Coronary artery (tissue), 2 donors: ENCODE data around the gene CDH23.

ENCODE experiments used
- DNase-seq: peaks from one replicate; pipeline ENCODE4 v3.0.0-alpha.2; 2017; ENCODE audit warnings: low spot score
- H3K27ac ChIP-seq, 2 donors: fragments of 200-600 bp; sonication (generic); one replicate each; pipeline ENCODE4 v1.5.1; 2016 to 2019
- H3K4me3 ChIP-seq: fragments of 200-600 bp; sonication (generic); 2 replicates; pipeline ENCODE4 v1.5.1; 2016; ENCODE audit warnings: mild to moderate bottlenecking, moderate library complexity
- CTCF ChIP-seq: fragments of 200-600 bp; sonication (generic); IDR thresholded peaks from one replicate; pipeline ENCODE4 v1.5.1; 2019; ENCODE audit warnings: antibody characterized with exemption

The CDH23 gene

DNA sequence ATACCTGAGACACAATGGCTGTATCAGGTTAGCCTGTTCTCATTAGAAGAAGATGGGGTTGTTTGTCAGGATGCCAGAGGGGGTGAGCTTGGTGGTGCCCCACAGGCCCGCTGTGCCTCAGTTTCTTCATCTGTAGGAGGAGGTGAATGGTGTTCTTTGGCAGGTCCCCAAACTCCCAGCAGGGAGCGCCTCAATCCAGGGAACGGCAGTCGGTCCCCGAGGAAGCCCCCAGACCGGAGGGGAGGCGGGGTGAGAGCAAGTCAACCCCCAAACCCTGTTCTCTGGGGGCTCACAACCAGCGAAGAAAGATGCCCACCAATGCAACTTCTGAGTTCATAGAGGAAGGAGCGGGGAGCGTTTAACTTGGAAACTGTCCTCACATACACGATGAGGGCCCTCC lies 306.9 kb downstream of the CDH23 start:
- no peak for TF ChIP-seq CTCF
- DNase-seq: no peak
- Histone ChIP-seq H3K27ac (no peak overlapping the region), H3K4me3 (no peak overlapping the region)

DNA sequence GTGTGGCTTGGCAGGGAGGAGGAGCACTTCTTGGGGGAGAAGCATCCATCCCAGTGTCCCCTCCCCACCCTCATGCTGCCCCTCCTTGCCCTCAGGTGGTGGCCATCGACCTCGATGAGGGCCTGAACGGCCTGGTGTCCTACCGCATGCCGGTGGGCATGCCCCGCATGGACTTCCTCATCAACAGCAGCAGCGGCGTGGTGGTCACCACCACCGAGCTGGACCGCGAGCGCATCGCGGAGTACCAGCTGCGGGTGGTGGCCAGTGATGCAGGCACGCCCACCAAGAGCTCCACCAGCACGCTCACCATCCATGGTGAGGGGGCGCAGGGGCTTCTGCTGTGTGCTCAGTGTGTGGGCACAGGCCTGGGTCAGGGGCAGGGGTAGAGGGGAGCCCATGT lies 308.1 kb downstream of the CDH23 start:
- no peak for DNase-seq
- Histone ChIP-seq H3K4me3 (no peak overlapping the region), H3K27ac (no peak overlapping the region)
- no peak for TF ChIP-seq CTCF

- H3K4me3 ChIP-seq: no peak overlapping the region
- H3K27ac ChIP-seq: no peak overlapping the region
- TF ChIP-seq CTCF: no peak
- DNase-seq: no peak
Measured at GRCh38 chr10:71705582-71705981, 308.9 kb downstream of the CDH23 start.

- H3K4me3 ChIP-seq: no peak overlapping the region
- H3K27ac ChIP-seq: no peak overlapping the region
- DNase-seq: no peak
- no peak for TF ChIP-seq CTCF
Measured at GRCh38 chr10:71706216-71707121, 309.7 kb downstream of the CDH23 start.

DNA sequence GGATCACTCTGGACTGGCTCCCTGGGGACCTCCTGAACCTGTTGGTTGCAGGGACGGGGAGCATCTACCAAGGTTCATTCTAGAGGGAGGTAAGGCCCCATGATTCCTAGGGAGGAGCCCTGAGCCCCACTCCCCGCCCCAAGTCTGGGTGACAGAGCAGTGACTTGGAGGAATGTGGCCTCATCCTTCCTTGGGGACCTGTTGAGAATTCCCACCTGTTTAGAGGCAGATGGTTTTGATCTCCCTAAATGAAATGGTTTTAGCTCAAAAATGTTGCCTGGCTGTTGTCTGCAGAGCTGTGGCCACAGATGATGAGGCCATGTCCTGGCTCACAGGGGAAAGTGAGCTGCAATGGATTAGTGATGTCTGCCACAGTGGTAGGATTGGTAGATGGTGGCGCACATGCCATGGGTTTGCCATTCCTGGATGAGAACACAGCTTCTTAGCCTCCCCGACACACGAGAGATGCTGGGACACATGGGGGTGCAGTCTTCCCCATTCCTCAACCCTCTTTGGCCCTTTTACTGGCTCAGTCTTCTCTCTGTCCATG lies 310.6 kb downstream of the CDH23 start:
- H3K4me3 ChIP-seq: no peak overlapping the region
- no peak for TF ChIP-seq CTCF
- no peak overlapping the region for H3K27ac ChIP-seq
- DNase-seq: no peak

DNA sequence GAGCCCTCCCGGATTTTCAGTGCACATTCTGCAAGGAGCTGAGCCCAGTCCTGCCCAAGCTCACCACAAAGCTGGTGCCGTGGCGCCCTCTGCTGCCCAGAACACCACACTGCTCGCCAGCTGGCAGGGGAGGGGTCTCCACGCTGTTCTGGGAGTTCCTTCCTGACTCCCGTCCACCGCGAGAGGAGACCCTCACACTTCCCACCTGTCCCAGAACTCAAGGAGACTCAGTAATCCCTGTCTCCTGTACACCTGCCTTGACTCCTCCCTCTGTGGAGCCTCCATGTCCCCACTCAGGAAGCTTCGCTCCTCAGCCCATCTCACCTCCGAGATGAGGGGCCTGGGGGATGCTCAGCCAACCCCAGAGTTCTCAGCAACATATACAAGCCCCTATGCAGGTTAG lies 311.6 kb downstream of the CDH23 start:
- Histone ChIP-seq H3K4me3 (no peak overlapping the region), H3K27ac (no peak overlapping the region)
- DNase-seq: no peak
- peak; percentile 41 for TF ChIP-seq CTCF
